Right lobe of liver (tissue), 4 donors: ENCODE measurements around the gene C14orf132.

ENCODE experiments used
- CTCF ChIP-seq, 4 donors: fragments of 200-600 bp in 3 of 4; fragments of 450-650 bp in 1 of 4; IDR thresholded peaks; one replicate each; pipeline versions ENCODE4 v1.5.1 to v1.8.0; 2016 to 2022; ENCODE audit warnings: antibody characterized with exemption in 4 of 4, mild to moderate bottlenecking in 2 of 4
- POLR2A ChIP-seq: fragments of 450-650 bp; IDR thresholded peaks from one replicate; pipeline ENCODE4 v1.6.1; 2017; ENCODE audit warnings: antibody characterized with exemption, mild to moderate bottlenecking
- donor health status: DM: no; HTN: no; CAD: no.
- donor health status: DM: no; HTN: no; CAD: no.
- donor health status: DM: no; HTN: yes; CAD: no.

- TF ChIP-seq CTCF (IDR thresholded peaks at IDR 0.05) (no peak), POLR2A (no peak)
Measured at GRCh38 chr14:96091149-96091693, 52.1 kb downstream of the C14orf132 start.
